Measurements from ENCODE around the gene RBCK1.
"Not testable (repeated sequence)": the region's sequence is repeated elsewhere in the genome, so short reads cannot be mapped to it uniquely, and the experiment has no call there.

Gene RBCK1

DNA sequence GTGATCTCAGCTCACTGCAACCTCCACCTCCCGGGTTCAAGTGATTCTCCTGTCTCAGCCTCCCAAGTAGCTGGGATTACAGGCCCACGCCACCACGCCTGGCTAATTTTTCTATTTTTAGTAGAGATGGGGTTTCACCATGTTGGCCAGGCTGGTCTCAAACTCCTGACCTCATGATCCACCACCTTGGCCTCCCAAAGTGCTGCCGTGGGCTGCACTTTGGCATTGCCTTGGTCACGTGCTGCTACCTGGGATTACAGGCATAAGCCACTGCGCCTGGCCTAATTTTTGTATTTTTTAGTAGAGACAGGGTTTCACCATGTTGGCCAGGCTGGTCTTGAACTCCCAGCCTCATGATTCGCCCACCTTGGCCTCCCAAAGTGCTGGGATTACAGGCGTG lies 21.5 kb upstream of the RBCK1 start:
- peaks cover 31% of the 10 kb centered on the region for H3K4me1 Mint-ChIP-seq
- H3K27ac Mint-ChIP-seq, H3K27me3 Mint-ChIP-seq, ATAC-seq, DNase-seq, H3K9me3 Mint-ChIP-seq, H3K4me3 Mint-ChIP-seq: not testable (repeated sequence)

DNA sequence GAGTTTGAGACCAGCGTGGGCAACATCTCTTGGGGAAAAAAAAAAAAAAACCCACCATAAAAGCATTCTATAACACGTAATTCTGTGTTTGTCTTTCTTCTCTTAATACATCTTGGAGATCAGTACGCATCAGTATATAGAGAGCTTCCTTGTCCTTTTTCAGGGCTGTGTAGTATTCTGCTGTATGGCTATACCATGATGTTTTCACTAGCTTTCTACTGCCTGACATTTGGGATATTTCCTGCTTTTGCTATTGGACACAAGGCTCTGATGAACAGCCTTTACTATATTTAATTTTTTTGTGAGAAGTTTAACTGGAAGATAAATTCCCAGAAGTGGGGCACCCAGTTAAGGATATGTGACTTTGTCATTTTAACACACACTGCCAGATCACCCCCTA lies 20.6 kb upstream of the RBCK1 start:
- DNase-seq: no peak
- Mint-ChIP-seq H3K4me3 (no peak overlapping the region), H3K9me3 (no peaks in the 10 kb centered on the region), H3K4me1 (peaks cover 22% of the 10 kb centered on the region), H3K27me3 (no peaks in the 10 kb centered on the region), H3K27ac (no peak overlapping the region)
- no peak for ATAC-seq

DNA sequence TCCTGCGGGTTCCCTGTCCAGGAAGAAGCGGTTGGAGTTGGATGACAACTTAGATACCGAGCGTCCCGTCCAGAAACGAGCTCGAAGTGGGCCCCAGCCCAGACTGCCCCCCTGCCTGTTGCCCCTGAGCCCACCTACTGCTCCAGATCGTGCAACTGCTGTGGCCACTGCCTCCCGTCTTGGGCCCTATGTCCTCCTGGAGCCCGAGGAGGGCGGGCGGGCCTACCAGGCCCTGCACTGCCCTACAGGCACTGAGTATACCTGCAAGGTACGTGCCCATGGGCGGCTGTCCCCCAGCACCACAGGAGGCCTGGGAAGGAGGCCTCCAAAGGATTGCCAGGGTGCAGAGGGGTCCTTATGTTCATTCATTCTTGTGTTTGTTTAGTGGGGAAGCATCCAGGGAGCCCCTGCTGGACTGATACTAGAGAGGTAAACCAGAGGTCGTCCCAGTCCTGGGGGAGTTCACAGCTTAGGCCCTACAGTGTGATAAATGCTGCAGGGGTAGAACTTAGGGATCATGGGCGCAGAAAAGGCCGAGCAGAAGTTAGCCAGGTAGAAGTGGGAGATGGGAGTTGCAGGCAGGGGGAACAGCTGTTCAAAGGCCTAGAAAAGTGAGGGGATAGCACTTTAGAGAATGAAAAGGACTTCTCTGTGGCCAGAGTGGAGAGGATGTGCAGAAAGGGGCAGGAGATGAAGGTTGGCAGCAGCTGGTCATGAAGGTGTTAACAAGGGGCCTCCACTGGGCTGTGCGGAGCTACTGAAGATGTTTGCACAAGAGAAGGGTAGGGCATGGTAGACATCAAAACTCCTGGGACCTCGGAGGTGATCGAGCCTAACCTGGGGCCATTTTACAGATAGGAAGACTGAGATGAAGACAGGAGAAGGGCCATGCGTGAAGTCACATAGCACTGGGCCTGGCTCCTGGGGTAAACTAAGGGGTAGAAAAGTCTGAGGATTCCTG lies 19.8 kb upstream of the RBCK1 start:
- H3K27me3 Mint-ChIP-seq: no peaks in the 10 kb centered on the region
- H3K4me3 Mint-ChIP-seq: no peak overlapping the region
- DNase-seq: no peak
- no peak for ATAC-seq
- no peak overlapping the region for H3K27ac Mint-ChIP-seq
- H3K4me1 Mint-ChIP-seq: peaks cover 14% of the 10 kb centered on the region
- no peaks in the 10 kb centered on the region for H3K9me3 Mint-ChIP-seq

GRCh38 chr20:389220-389619 lies 18.9 kb upstream of the RBCK1 start:
- Mint-ChIP-seq H3K4me1 (peaks cover 5% of the 10 kb centered on the region), H3K4me3 (no peak overlapping the region)

DNA sequence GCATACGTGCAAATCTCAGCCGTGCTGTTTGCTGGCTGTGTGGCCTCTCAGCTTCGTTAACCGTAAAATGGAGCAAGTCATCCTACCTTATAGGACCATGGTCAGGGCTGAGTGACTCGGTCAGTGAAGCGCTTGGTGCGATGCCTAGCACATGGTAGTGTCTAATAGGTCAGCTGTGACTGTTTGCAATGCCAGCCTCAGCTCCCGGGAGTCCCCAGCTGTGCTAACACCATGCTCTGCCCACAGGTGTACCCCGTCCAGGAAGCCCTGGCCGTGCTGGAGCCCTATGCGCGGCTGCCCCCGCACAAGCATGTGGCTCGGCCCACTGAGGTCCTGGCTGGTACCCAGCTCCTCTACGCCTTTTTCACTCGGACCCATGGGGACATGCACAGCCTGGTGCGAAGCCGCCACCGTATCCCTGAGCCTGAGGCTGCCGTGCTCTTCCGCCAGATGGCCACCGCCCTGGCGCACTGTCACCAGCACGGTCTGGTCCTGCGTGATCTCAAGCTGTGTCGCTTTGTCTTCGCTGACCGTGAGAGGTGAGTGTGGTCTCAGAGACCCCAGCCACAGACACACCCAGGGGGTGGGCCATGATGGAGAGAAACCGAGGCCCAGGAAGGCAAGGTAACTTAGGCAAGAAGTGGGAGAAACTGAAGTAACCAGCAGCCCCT lies 16.9 kb upstream of the RBCK1 start:
- Mint-ChIP-seq H3K27me3 (no peaks in the 10 kb centered on the region), H3K4me3 (no peak overlapping the region), H3K27ac (no peak overlapping the region), H3K9me3 (no peaks in the 10 kb centered on the region), H3K4me1 (no peaks in the 10 kb centered on the region)
- ATAC-seq: peak; percentile 32
- no peak for DNase-seq

More at GRCh38 chr20:389220-389619, 18.9 kb upstream of the RBCK1 start:
- Mint-ChIP-seq H3K27me3 (no peaks in the 10 kb centered on the region), H3K27ac (no peak overlapping the region), H3K9me3 (no peaks in the 10 kb centered on the region)
- ATAC-seq: no peak
- no peak for DNase-seq

DNA sequence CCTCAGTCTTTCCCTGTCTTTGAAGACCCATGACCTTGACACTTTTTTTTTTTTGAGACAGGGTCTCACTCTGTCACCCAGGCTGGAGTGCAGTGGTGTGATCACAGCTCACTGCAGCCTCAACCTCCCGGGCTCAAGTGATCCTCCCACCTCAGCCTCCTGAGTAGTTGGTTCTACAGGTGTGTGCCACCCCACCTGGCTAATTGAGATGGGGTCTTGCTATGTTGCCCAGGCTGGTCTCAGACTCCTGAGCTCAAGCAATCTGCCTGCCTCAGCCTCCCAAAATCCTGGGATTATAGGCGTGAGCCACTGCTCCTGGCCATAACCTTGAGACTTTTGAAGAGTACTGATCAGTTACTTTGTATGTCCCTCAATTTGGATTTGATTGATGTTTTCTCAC lies 14.8 kb upstream of the RBCK1 start:
- H3K4me3 Mint-ChIP-seq, H3K27ac Mint-ChIP-seq, DNase-seq, H3K27me3 Mint-ChIP-seq, H3K4me1 Mint-ChIP-seq, ATAC-seq, H3K9me3 Mint-ChIP-seq: not testable (repeated sequence)

DNA sequence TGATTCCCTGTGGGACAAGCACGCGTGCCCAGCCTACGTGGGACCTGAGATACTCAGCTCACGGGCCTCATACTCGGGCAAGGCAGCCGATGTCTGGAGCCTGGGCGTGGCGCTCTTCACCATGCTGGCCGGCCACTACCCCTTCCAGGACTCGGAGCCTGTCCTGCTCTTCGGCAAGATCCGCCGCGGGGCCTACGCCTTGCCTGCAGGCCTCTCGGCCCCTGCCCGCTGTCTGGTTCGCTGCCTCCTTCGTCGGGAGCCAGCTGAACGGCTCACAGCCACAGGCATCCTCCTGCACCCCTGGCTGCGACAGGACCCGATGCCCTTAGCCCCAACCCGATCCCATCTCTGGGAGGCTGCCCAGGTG lies 11.9 kb upstream of the RBCK1 start:
- Mint-ChIP-seq H3K4me3 (no peak overlapping the region), H3K27me3 (no peaks in the 10 kb centered on the region), H3K27ac (no peak overlapping the region), H3K4me1 (peaks cover 19% of the 10 kb centered on the region), H3K9me3 (no peaks in the 10 kb centered on the region)
- ATAC-seq (no peak), DNase-seq (no peak)

DNA sequence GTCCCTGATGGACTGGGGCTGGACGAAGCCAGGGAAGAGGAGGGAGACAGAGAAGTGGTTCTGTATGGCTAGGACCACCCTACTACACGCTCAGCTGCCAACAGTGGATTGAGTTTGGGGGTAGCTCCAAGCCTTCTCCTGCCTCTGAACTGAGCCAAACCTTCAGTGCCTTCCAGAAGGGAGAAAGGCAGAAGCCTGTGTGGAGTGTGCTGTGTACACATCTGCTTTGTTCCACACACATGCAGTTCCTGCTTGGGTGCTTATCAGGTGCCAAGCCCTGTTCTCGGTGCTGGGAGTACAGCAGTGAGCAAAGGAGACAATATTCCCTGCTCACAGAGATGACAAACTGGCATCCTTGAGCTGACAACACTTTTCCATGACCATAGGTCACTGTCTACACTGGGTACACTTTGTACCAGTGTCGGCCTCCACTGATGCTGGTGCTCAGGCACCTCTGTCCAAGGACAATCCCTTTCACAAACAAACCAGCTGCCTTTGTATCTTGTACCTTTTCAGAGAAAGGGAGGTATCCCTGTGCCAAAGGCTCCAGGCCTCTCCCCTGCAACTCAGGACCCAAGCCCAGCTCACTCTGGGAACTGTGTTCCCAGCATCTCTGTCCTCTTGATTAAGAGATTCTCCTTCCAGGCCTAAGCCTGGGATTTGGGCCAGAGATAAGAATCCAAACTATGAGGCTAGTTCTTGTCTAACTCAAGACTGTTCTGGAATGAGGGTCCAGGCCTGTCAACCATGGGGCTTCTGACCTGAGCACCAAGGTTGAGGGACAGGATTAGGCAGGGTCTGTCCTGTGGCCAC lies 11.3 kb upstream of the RBCK1 start:
- Mint-ChIP-seq H3K27ac (no peak overlapping the region), H3K27me3 (no peaks in the 10 kb centered on the region)
- ATAC-seq: no peak

DNA sequence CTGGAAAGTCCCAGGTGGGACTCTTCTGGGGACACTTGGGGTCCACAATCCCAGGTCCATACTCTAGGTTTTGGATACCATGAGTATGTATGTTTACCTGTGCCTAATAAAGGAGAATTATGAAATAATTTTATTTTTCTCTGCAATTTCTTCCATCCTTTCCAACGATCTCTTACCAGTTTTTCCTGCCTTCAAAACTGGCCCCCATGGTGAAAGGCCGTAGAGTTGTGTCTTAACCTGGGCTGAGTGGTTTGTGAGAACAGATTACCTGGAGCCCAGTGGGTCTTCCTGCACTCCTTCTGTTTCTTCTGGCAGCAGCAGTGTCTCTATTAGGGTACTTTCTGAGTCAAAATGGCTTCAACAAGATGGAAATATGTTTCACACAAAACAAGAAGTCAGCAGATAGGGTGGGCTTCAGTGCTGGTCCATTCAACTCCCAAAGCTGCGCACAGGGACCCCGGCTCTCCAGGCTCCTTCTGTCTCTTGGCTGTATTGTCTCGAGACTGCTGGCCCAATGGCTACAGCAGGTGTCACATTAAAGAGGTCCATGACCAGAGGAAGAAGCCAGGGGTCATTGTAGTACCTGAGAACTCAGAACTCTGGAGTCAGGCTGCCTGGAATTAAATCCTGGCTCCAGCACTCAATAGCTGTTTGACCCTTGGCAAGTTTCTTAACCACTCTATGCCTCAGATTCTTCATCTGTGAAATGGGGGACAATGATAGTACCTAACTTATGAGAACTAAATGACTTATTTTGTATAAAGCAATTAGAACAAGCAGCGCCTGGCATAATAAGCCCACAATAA lies 10.5 kb upstream of the RBCK1 start:
- DNase-seq: no peak
- Mint-ChIP-seq H3K4me3 (no peak overlapping the region), H3K9me3 (no peaks in the 10 kb centered on the region), H3K27ac (peak overlapping the region; percentile 12 to 13), H3K27me3 (no peaks in the 10 kb centered on the region), H3K4me1 (peaks cover 33% of the 10 kb centered on the region)
- no peak for ATAC-seq

More for the DNA sequence above, 11.3 kb upstream of the RBCK1 start:
- H3K4me3 Mint-ChIP-seq: no peak overlapping the region
- H3K9me3 Mint-ChIP-seq: no peaks in the 10 kb centered on the region
- no peak for DNase-seq
- H3K4me1 Mint-ChIP-seq: peaks cover 25% of the 10 kb centered on the region

DNA sequence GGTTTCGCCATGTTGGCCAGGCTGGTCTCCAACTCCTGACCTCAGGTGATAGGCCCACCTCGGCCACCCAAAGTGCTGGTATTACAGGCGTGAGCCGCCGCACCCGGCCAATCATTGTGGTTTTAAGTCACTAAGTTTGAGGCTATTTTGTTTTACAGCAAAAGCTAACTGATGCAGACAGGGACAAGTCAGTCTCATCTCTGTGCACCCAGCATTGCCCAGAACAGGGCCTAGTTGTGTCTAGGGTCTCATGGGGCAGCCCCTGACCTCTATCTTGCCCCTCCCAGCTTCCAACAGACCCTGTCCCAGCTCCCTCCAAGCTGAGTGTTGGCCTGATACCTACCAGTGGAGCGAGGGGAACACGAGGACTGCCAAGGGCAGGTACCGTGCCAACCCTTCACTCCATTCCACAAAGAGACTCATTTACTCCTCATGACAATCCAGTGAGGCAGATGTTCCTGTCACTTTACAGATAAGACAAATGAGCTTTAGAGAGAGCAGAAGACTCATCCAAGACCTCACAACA lies 8.9 kb upstream of the RBCK1 start:
- Mint-ChIP-seq H3K27ac (peak overlapping the region in 1 of 2 donors; percentile 89), H3K27me3 (no peaks in the 10 kb centered on the region), H3K4me1 (peaks cover 40% of the 10 kb centered on the region), H3K4me3 (no peak overlapping the region), H3K9me3 (peaks cover 11 to 12% of the 10 kb centered on the region in 2 donors)
- DNase-seq: no peak
- peak; percentile 18 for ATAC-seq

- ATAC-seq (peak; percentile 2), DNase-seq (no peak)
- no peaks in the 10 kb centered on the region for H3K27me3 Mint-ChIP-seq
- H3K4me1 Mint-ChIP-seq: peaks cover 40% of the 10 kb centered on the region
- peaks cover 11 to 12% of the 10 kb centered on the region in 2 donors for H3K9me3 Mint-ChIP-seq
- H3K27ac Mint-ChIP-seq: peak overlapping the region in 1 of 2 donors; percentile 3
- peak overlapping the region in 1 of 2 donors; percentile 10 for H3K4me3 Mint-ChIP-seq
Measured at GRCh38 chr20:400128-400453, 8.0 kb upstream of the RBCK1 start.

DNA sequence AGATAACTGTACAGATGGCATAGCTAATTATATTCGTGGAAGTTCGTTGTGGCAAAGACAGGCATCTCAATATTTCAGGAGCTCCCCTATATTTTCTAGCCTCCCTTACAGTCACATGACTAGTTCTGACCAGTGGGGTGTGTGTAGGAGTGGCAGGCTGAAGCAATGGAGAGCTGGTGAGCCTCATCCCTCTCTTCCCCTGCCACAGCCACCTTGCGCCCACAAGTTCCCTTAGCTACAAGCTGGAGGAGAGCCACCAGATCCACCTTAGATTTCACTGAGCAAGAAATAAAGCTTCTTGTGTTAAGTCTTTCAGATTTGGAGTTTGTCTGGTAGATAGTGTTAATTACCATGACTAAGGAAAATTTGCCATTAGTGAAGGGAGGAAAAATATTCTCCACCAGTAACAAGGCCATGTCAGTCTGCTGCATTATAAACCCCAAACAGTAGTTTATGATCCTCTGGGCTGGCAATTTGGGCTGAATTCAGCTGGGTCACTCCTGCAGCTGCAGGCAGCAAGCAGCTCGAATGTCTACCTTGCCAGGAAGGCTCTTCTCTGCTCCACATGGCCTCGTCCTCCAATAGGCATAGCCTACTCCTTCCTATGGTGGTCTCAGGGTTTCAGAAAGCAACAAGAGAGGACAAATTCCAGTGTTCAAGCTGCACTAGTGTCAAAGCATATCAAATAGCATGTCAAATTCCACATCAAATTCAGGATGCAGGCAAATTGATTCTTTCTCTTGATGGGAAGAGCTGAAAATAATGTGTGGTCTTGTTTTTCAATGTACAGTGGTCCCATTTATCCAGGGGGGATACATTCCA lies 7.4 kb upstream of the RBCK1 start:
- peaks cover 45% of the 10 kb centered on the region for H3K4me1 Mint-ChIP-seq
- ATAC-seq: peak; percentile 51
- H3K4me3 Mint-ChIP-seq: peak overlapping the region; percentile 10 to 45
- H3K9me3 Mint-ChIP-seq: peaks cover 11 to 12% of the 10 kb centered on the region in 2 donors
- no peak for DNase-seq
- peak overlapping the region; percentile 52 to 98 for H3K27ac Mint-ChIP-seq
- H3K27me3 Mint-ChIP-seq: no peaks in the 10 kb centered on the region

DNA sequence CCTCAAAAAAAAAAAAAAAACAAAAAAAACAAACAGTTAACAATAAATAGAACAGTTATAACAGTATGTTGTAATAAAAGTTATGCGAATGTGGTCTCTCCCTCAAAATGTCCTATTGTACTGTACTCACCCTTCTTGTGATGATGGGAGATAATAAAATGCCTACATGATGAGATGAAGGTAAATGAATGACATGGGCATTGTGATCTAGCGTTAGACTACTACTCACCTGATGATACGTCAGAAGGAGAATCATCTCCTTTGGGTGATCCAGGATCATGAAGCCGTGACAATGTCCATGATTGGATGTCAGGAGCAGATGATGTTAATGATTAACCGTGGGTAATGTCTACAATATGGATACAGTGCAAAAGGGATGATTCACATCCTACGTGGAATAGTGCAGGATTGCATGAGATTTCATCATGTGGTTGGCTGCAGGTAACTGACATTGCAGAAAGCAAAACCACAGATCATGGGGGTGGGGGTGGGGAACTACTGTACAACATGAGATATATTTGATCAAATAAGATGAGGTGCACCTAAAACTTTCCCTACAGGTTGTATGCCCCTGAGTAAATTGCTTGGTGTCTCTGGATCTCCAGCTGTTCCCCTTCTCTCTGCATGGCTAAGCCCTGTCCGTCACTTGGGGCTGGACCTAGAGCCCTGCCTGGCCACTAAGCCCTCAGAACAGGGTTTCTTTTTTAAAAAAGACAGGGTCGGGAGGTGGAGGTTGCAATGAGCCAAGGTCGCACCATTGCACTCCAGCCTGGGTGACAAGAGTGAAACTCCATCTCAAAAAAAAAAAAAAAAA lies 6.2 kb upstream of the RBCK1 start:
- ATAC-seq (peak; percentile 71), DNase-seq (peak; percentile 42 to 64)
- H3K27me3 Mint-ChIP-seq: no peaks in the 10 kb centered on the region
- H3K4me1 Mint-ChIP-seq: peaks cover 53% of the 10 kb centered on the region
- peak overlapping the region; percentile 71 to 80 for H3K4me3 Mint-ChIP-seq
- peaks cover 11 to 12% of the 10 kb centered on the region in 2 donors for H3K9me3 Mint-ChIP-seq
- H3K27ac Mint-ChIP-seq: peak overlapping the region; percentile 98 to 99
